Liver (tissue), 9 donors: ENCODE results near the gene RGS14. TPM values are rescaled to one million over a fixed set of nuclear protein-coding genes. Genes with fewer than 3 reads are reported as not detected.

Experiments
- DNase-seq: peaks from one replicate; pipeline ENCODE4 v3.0.0-alpha.2; 2017; ENCODE audit warnings: low spot score
- H3K27ac ChIP-seq, 2 donors: one replicate each; pipeline ENCODE4 v1.7.0; 2013; ENCODE audit warnings: inconsistent platforms in 2 of 2, low read length in 2 of 2, control low read depth in 1 of 2, low read depth in 1 of 2, mild to moderate bottlenecking in 1 of 2
- H3K27me3 ChIP-seq, 4 donors: one replicate each; pipeline versions ENCODE4 v1.6.1 to v1.7.0; 2013; ENCODE audit warnings: low read length in 3 of 4, inconsistent platforms in 1 of 4, mild to moderate bottlenecking in 1 of 4, moderate library complexity in 1 of 4; ENCODE audit not compliant: control insufficient read depth in 4 of 4, insufficient read depth in 4 of 4
- H3K36me3 ChIP-seq, 4 donors: one replicate each; pipeline versions ENCODE4 v1.6.1 to v1.7.0; 2013; ENCODE audit warnings: low read length in 3 of 4, mild to moderate bottlenecking in 3 of 4, low read depth in 1 of 4, moderate library complexity in 1 of 4; ENCODE audit not compliant: control insufficient read depth in 4 of 4, insufficient read depth in 3 of 4
- H3K4me1 ChIP-seq, 4 donors: one replicate each; pipeline versions ENCODE4 v1.6.1 to v1.7.0; 2013; ENCODE audit warnings: low read length in 3 of 4, mild to moderate bottlenecking in 3 of 4, moderate library complexity in 1 of 4; ENCODE audit not compliant: control insufficient read depth in 4 of 4, insufficient read depth in 4 of 4
- H3K4me3 ChIP-seq, 3 donors: one replicate each; pipeline versions ENCODE4 v1.6.1 to v1.7.0; 2013; ENCODE audit warnings: low read length in 3 of 3, control low read depth in 1 of 3, low read depth in 1 of 3, mild to moderate bottlenecking in 1 of 3
- H3K9ac ChIP-seq, 2 donors: one replicate each; pipeline ENCODE4 v1.7.0; 2013; ENCODE audit warnings: low read length in 2 of 2, mild to moderate bottlenecking in 2 of 2, moderate library complexity in 2 of 2, control low read depth in 1 of 2, low read depth in 1 of 2
- H3K9me3 ChIP-seq, 4 donors: one replicate each; pipeline versions ENCODE4 v1.6.1 to v1.7.0; 2013; ENCODE audit warnings: low read length in 3 of 4; ENCODE audit not compliant: control insufficient read depth in 4 of 4
- EGR1 ChIP-seq, 2 donors: IDR thresholded peaks; 2 replicates each; pipeline ENCODE4 v1.6.1; 2016 to 2018; ENCODE audit warnings: antibody characterized with exemption in 2 of 2, low read depth in 2 of 2
- FOXA1 ChIP-seq: IDR thresholded peaks from 2 replicates; pipeline ENCODE4 v1.6.1; 2016; ENCODE audit warnings: antibody characterized with exemption
- FOXA2 ChIP-seq: IDR thresholded peaks from 2 replicates; pipeline ENCODE4 v1.6.1; 2016; ENCODE audit warnings: antibody characterized with exemption
- HNF4A ChIP-seq, 2 donors: conservative IDR thresholded peaks; 2 replicates each; pipeline ENCODE4 v1.6.1; 2016; ENCODE audit warnings: antibody characterized with exemption in 2 of 2, mild to moderate bottlenecking in 2 of 2
- HNF4G ChIP-seq: IDR thresholded peaks from 2 replicates; pipeline ENCODE4 v1.6.1; 2016; ENCODE audit warnings: antibody characterized with exemption
- JUND ChIP-seq, 2 donors: IDR thresholded peaks; 2 replicates each; pipeline ENCODE4 v1.6.1; 2016; ENCODE audit warnings: antibody characterized with exemption in 2 of 2
- NR2F2 ChIP-seq: IDR thresholded peaks from 2 replicates; pipeline ENCODE4 v1.6.1; 2016; ENCODE audit warnings: antibody characterized with exemption
- RAD21 ChIP-seq, 2 donors: IDR thresholded peaks; 2 replicates each; pipeline ENCODE4 v1.6.1; 2016; ENCODE audit warnings: antibody characterized with exemption in 2 of 2, mild to moderate bottlenecking in 2 of 2
- RXRA ChIP-seq, 2 donors: IDR thresholded peaks; 2 replicates each; pipeline ENCODE4 v1.6.1; 2017 to 2018; ENCODE audit warnings: antibody characterized with exemption in 2 of 2, mild to moderate bottlenecking in 1 of 2
- SP1 ChIP-seq: IDR thresholded peaks from 2 replicates; pipeline ENCODE4 v1.6.1; 2018; ENCODE audit warnings: antibody characterized with exemption, mild to moderate bottlenecking
- TAF1 ChIP-seq: conservative IDR thresholded peaks from 2 replicates; pipeline ENCODE4 v1.6.1; 2016; ENCODE audit warnings: antibody characterized with exemption, mild to moderate bottlenecking
- YY1 ChIP-seq: IDR thresholded peaks from 2 replicates; pipeline ENCODE4 v1.6.1; 2016; ENCODE audit warnings: antibody characterized with exemption, mild to moderate bottlenecking
- WGBS: extraction: QIAGEN DNeasy Blood & Tissue Kit; methylation state at CpG from one replicate; pipeline ENCODE4 v1.1.7; 2013; 5-methylcytosine and 5-hydroxymethylcytosine counted together
- polyA plus RNA-seq, 2 donors: library from polyadenylated mRNA; stranded (reverse) in 1 of 2; unstranded in 1 of 2; fragments of 200-250 nt in 1 of 2; fragments of >200 nt in 1 of 2; fragmentation: Nextera tagmentation in 1 of 2; extraction: Ambion mirVana in 1 of 2; gene quantifications; one replicate each; pipeline versions ENCODE4 v1.2.1 to v1.2.3, GENCODE V29; 2013 to 2015
- total RNA-seq, 2 donors: library from RNA; depleted of rRNA; stranded (reverse); fragments of >200 nt; gene quantifications; one replicate each; pipeline ENCODE4 v1.2.3, GENCODE V29; 2014
- TF ChIP-seq, protein P1 (sequence below): IDR thresholded peaks from 2 replicates; pipeline ENCODE4 v1.6.1; 2016; ENCODE audit warnings: antibody characterized with exemption
- TF ChIP-seq, protein P2 (sequence below): IDR thresholded peaks from 2 replicates; pipeline ENCODE4 v1.6.1; 2016; ENCODE audit warnings: antibody characterized with exemption
- TF ChIP-seq, protein P3 (sequence below): IDR thresholded peaks from 2 replicates; pipeline ENCODE4 v1.6.1; 2016; ENCODE audit warnings: antibody characterized with exemption, mild to moderate bottlenecking
- TF ChIP-seq, protein P4 (sequence below): IDR thresholded peaks from 2 replicates; pipeline ENCODE4 v1.6.1; 2016; ENCODE audit warnings: antibody characterized with exemption
- donor health status: healthy.
- donor health status: healthy.
- donor health status: healthy.
- donor health status: healthy.
- donor health status: healthy.

The RGS14 gene
- total and polyA plus RNA-seq, 4 donors, result 10.2 to 53.8 (median 33.3) TPM

DNA sequence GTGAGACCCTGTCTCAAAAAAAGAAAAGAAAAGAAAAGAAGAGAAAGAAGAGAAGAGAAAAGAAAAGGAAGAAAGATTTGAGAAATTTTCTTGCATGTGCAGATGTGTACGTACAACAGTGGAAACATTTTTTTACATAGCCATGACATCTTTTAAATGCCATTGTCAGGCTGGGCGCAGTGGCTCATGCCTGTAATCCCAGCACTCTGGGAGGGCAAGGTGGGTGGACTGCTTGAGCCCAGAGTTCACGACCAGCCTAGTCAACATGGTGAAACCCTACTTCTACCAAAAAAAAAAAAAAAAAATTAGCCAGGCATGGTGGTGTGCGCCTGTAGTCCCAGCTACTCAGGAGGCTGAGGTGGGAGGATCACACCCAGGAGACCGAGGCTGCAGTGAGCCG is 12.8 kb upstream of the RGS14 start:
- Histone ChIP-seq H3K27me3 (no peaks in the 10 kb centered on the region), H3K9me3 (no peaks in the 10 kb centered on the region), H3K27ac (no peak overlapping the region), H3K4me1 (peaks cover 5 to 38% (median 25%) of the 10 kb centered on the region in 4 donors), H3K4me3 (no peak overlapping the region), H3K9ac (no peak overlapping the region), H3K36me3 (peaks cover 4 to 16% (median 9%) of the 10 kb centered on the region in 4 donors)
- TF ChIP-seq NR2F2, result no peak
- TF ChIP-seq RAD21 (IDR thresholded peaks at IDR 0.05), result no peak
- TF ChIP-seq HNF4A (conservative IDR thresholded peaks at IDR 0.05), result no peak
- TF ChIP-seq, protein P1, sequence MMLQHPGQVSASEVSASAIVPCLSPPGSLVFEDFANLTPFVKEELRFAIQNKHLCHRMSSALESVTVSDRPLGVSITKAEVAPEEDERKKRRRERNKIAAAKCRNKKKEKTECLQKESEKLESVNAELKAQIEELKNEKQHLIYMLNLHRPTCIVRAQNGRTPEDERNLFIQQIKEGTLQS, result no peak
- TF ChIP-seq FOXA1, result no peak
- TF ChIP-seq, protein P2, sequence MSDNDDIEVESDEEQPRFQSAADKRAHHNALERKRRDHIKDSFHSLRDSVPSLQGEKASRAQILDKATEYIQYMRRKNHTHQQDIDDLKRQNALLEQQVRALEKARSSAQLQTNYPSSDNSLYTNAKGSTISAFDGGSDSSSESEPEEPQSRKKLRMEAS, result no peak
- TF ChIP-seq YY1, result no peak
- no peak for TF ChIP-seq FOXA2
- TF ChIP-seq, protein P3, sequence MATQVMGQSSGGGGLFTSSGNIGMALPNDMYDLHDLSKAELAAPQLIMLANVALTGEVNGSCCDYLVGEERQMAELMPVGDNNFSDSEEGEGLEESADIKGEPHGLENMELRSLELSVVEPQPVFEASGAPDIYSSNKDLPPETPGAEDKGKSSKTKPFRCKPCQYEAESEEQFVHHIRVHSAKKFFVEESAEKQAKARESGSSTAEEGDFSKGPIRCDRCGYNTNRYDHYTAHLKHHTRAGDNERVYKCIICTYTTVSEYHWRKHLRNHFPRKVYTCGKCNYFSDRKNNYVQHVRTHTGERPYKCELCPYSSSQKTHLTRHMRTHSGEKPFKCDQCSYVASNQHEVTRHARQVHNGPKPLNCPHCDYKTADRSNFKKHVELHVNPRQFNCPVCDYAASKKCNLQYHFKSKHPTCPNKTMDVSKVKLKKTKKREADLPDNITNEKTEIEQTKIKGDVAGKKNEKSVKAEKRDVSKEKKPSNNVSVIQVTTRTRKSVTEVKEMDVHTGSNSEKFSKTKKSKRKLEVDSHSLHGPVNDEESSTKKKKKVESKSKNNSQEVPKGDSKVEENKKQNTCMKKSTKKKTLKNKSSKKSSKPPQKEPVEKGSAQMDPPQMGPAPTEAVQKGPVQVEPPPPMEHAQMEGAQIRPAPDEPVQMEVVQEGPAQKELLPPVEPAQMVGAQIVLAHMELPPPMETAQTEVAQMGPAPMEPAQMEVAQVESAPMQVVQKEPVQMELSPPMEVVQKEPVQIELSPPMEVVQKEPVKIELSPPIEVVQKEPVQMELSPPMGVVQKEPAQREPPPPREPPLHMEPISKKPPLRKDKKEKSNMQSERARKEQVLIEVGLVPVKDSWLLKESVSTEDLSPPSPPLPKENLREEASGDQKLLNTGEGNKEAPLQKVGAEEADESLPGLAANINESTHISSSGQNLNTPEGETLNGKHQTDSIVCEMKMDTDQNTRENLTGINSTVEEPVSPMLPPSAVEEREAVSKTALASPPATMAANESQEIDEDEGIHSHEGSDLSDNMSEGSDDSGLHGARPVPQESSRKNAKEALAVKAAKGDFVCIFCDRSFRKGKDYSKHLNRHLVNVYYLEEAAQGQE, result no peak
- no peak for TF ChIP-seq JUND (IDR thresholded peaks at IDR 0.05)
- TF ChIP-seq TAF1, result no peak
- TF ChIP-seq, protein P4, sequence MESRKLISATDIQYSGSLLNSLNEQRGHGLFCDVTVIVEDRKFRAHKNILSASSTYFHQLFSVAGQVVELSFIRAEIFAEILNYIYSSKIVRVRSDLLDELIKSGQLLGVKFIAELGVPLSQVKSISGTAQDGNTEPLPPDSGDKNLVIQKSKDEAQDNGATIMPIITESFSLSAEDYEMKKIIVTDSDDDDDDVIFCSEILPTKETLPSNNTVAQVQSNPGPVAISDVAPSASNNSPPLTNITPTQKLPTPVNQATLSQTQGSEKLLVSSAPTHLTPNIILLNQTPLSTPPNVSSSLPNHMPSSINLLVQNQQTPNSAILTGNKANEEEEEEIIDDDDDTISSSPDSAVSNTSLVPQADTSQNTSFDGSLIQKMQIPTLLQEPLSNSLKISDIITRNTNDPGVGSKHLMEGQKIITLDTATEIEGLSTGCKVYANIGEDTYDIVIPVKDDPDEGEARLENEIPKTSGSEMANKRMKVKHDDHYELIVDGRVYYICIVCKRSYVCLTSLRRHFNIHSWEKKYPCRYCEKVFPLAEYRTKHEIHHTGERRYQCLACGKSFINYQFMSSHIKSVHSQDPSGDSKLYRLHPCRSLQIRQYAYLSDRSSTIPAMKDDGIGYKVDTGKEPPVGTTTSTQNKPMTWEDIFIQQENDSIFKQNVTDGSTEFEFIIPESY, result no peak
- no peak for TF ChIP-seq EGR1 (IDR thresholded peaks at IDR 0.05; ENCODE audit: low read depth in 2 of 2)
- TF ChIP-seq SP1, result no peak
- no peak for TF ChIP-seq HNF4G
- 96% methylated on average over 6 of the region's 6 CpGs for WGBS
- DNase-seq, result no peak

DNA sequence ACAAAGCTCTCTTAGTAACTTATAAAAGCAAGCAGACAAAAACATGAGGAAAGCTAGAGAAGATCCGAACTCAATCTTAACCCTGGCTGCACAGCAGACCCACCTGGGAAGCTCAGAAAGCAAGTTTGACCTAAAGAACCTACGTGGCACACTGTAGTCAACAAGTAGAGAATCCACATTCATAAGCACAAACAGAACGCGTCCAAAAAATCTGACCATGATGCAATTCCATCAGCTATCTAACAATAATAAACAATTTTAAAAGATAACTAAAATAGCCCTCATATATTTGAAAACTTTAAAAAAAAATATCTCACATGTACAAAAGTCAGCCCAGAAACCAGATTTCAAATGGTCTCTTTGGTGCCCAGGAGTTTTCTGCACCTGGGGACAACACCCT is 10.9 kb upstream of the RGS14 start:
- no peak for DNase-seq
- Histone ChIP-seq H3K4me1 (peaks cover 8 to 52% (median 37%) of the 10 kb centered on the region in 4 donors), H3K4me3 (no peak overlapping the region), H3K9me3 (no peaks in the 10 kb centered on the region), H3K36me3 (peaks cover 2 to 11% (median 6%) of the 10 kb centered on the region in 4 donors), H3K27me3 (no peaks in the 10 kb centered on the region), H3K9ac (no peak overlapping the region), H3K27ac (no peak overlapping the region)
- TF ChIP-seq RXRA (IDR thresholded peaks at IDR 0.05), result no peak
- 45% methylated on average over 4 of the region's 4 CpGs for WGBS
